Measurements from ENCODE around the gene TRIM49B.
"Not testable (repeated sequence)": the region's sequence is repeated elsewhere in the genome, so short reads cannot be mapped to it uniquely, and the experiment has no call there.

The TRIM49B gene

GRCh38 chr11:49028523-49028922, at the start of gene TRIM49B:
Gene TRIM49B, plus strand, starts transcription at chr11:49028823. Its CDS starts 2,777 bp downstream, at chr11:49031600.
- CTCF ChIA-PET; POLR2A ChIA-PET; DNase-seq (ENCODE audit: extremely low spot score): not testable (repeated sequence)

GRCh38 chr11:48983785-48984184, 44.8 kb upstream of the TRIM49B start, which contains the start of gene TRIM51G:
Gene TRIM51G, minus strand, starts transcription at chr11:48983885. Its CDS starts 2,190 bp downstream, at chr11:48981695.
- CTCF ChIA-PET = interaction anchor here (1.1 kb wide), 1 partner anchor 676 kb away, joined by 4 read pairs; no protein-coding TSS in a partner anchor
- POLR2A ChIA-PET; DNase-seq (ENCODE audit: extremely low spot score): not testable (repeated sequence)

GRCh38 chr11:49048229-49048628, 19.6 kb downstream of the TRIM49B start:
- POLR2A ChIA-PET; CTCF ChIA-PET; DNase-seq (ENCODE audit: extremely low spot score): not testable (repeated sequence)

- CTCF ChIA-PET; POLR2A ChIA-PET; DNase-seq (ENCODE audit: extremely low spot score): not testable (repeated sequence)
Measured at GRCh38 chr11:49049821-49050220, 21.2 kb downstream of the TRIM49B start.

GRCh38 chr11:49059012-49059411, 30.4 kb downstream of the TRIM49B start, which contains the start of gene TRIM64C:
Gene TRIM64C, minus strand, starts transcription at chr11:49059112. Its CDS starts 0 bp downstream, at chr11:49059112.
- DNase-seq (ENCODE audit: extremely low spot score); CTCF ChIA-PET; POLR2A ChIA-PET: not testable (repeated sequence)

GRCh38 chr11:49069897-49070296, 41.3 kb downstream of the TRIM49B start:
- POLR2A ChIA-PET; CTCF ChIA-PET; DNase-seq (ENCODE audit: extremely low spot score): not testable (repeated sequence)
